Kasumi-1 (cell line): ENCODE data around the gene GPRIN1.
"Not testable (repeated sequence)": the region's sequence is repeated elsewhere in the genome, so short reads cannot be mapped to it uniquely, and the experiment has no call there.

Source experiments
- DNase-seq, 2 experiments: peaks; one replicate each; lab custom pipeline; 2025; lab: John Stamatoyannopoulos, UW

GPRIN1 gene

GRCh38 chr5:176624938-176625337, 15.0 kb upstream of the GPRIN1 start:
- DNase-seq = no peak

GRCh38 chr5:176624142-176624541, 14.2 kb upstream of the GPRIN1 start:
- no peak for DNase-seq

GRCh38 chr5:176621661-176622079, 11.7 kb upstream of the GPRIN1 start:
- DNase-seq = no peak

GRCh38 chr5:176620333-176620981, 10.5 kb upstream of the GPRIN1 start:
- DNase-seq = no peak

GRCh38 chr5:176619569-176620332, 9.8 kb upstream of the GPRIN1 start:
- DNase-seq = no peak

- peak; percentile 72 to 76 for DNase-seq
Observed at GRCh38 chr5:176619203-176619568, 9.2 kb upstream of the GPRIN1 start.

- DNase-seq = no peak
Observed at GRCh38 chr5:176618783-176619182, 8.8 kb upstream of the GPRIN1 start.

- no peak for DNase-seq
Observed at GRCh38 chr5:176616511-176616910, 6.6 kb upstream of the GPRIN1 start.

- no peak for DNase-seq
Observed at GRCh38 chr5:176614805-176615478, 5.0 kb upstream of the GPRIN1 start.

GRCh38 chr5:176612855-176613254, 2.9 kb upstream of the GPRIN1 start:
- no peak for DNase-seq

GRCh38 chr5:176612008-176612407, 2.1 kb upstream of the GPRIN1 start:
- DNase-seq = no peak

GRCh38 chr5:176611435-176611834, 1.5 kb upstream of the GPRIN1 start:
- DNase-seq = peak; percentile 18 to 25

- no peak for DNase-seq
Observed at GRCh38 chr5:176610435-176610773, 448 bp upstream of the GPRIN1 start.

- DNase-seq = no peak
Observed at GRCh38 chr5:176608937-176609723, 826 bp downstream of the GPRIN1 start.

GRCh38 chr5:176608142-176608705, 1.7 kb downstream of the GPRIN1 start:
- no peak for DNase-seq

GRCh38 chr5:176606875-176607274, 3.1 kb downstream of the GPRIN1 start:
- no peak for DNase-seq

GRCh38 chr5:176606032-176606431, 3.9 kb downstream of the GPRIN1 start:
- no peak for DNase-seq

GRCh38 chr5:176603091-176603490, 6.9 kb downstream of the GPRIN1 start:
- no peak for DNase-seq

- no peak for DNase-seq
Observed at GRCh38 chr5:176601901-176602482, 8.0 kb downstream of the GPRIN1 start.

- not testable (repeated sequence) for DNase-seq
Observed at GRCh38 chr5:176599749-176600430, 10.1 kb downstream of the GPRIN1 start.
